Pancreas (tissue), 10 donors: ENCODE data around the gene CDHR2. TPM values are rescaled to one million over a fixed set of nuclear protein-coding genes. Genes with fewer than 3 reads are reported as not detected.

ENCODE experiments used
- ATAC-seq, 4 donors: fragments of 200-7000 bp; cut with Tn5 transposase; one replicate each; pipeline versions ENCODE4 v1.8.0 to v1.9.1; 2020; ENCODE audit warnings: mild to moderate bottlenecking in 4 of 4, moderate library complexity in 4 of 4
- DNase-seq, 6 donors: peaks; one replicate each; pipeline ENCODE4 v3.0.0-alpha.2; 2020
- FAIRE-seq: peaks from 2 replicates; lab custom pipeline; 2012; peaks lifted over from hg19 to GRCh38; lab: Jason Lieb, UNC
- H3K27ac ChIP-seq, 4 donors: fragments of 200-600 bp; sonication (generic); 1 replicate in 3 of 4; 2 replicates in 1 of 4; pipeline versions ENCODE4 v1.5.0 to v1.8.0; 2020
- H3K27me3 ChIP-seq, 4 donors: fragments of 200-600 bp; one replicate each; pipeline ENCODE4 v1.8.0; 2021
- H3K36me3 ChIP-seq, 3 donors: fragments of 200-600 bp; sonication (generic) in 1 of 3; one replicate each; pipeline versions ENCODE4 v1.5.0 to v1.8.0; 2020 to 2021
- H3K4me1 ChIP-seq, 3 donors: fragments of 200-600 bp; one replicate each; pipeline ENCODE4 v1.8.0; 2021
- H3K4me3 ChIP-seq, 4 donors: fragments of 200-600 bp; sonication (generic) in 2 of 4; one replicate each; pipeline versions ENCODE4 v1.5.0 to v1.8.0; 2020 to 2021
- H3K9me3 ChIP-seq, 4 donors: fragments of 200-600 bp; one replicate each; pipeline ENCODE4 v1.8.0; 2021
- WGBS, 2 donors: extraction: QIAGEN DNeasy Blood & Tissue Kit; methylation state at CpG; one replicate each; pipeline ENCODE4 v1.1.7; 2013; 5-methylcytosine and 5-hydroxymethylcytosine counted together
- intact Hi-C, 3 donors: fragments of 100-400 bp; cut with DNase I; formaldehyde crosslinking; loops; one replicate each; pipeline versions ENCODE4 v1.11.1 to v1.14.2; 2022
- polyA plus RNA-seq, 2 donors: library from polyadenylated mRNA; stranded (reverse); fragments of 200-250 nt; gene quantifications; one replicate each; pipeline ENCODE4 v1.2.3, GENCODE V29; 2013
- total RNA-seq, 6 donors: library from RNA; stranded (reverse); fragmentation: NEBNext Ultra II Directional in 4 of 6; extraction: Animal tissue kit (Norgen Biotek cat#: 25700) in 4 of 6; gene quantifications; one replicate each; pipeline versions ENCODE4 v1.2.1 to v1.2.4, GENCODE V29; 2021 to 2023
- TF ChIP-seq, protein P1 (sequence below), 4 donors: fragments of 200-600 bp; sonication (generic) in 3 of 4; IDR thresholded peaks; one replicate each; pipeline versions ENCODE4 v1.5.0 to v1.8.0; 2021; ENCODE audit warnings: antibody characterized with exemption in 4 of 4
- donor health status: healthy with polysubstance abuse.
- donor health status: DM: no; HTN: no; CAD: no; lungs with moderate emphysema.
- donor health status: DM: no; HTN: no; CAD: no.
- donor health status: control.
- donor health status: control.
- donor health status: Bipolar disorder and iron deficiency.
- donor health status: DM: yes; HTN: yes; CAD: no.
- donor health status: DM: no; HTN: no; CAD: no.
- donor health status: DM: no; HTN: no; CAD: no.
- donor health status: DM: yes; HTN: yes; CAD: no.

The CDHR2 gene
- total and polyA plus RNA-seq, 8 donors: 0.19 to 1.1 (median 0.26) TPM; not detected in 1

DNA sequence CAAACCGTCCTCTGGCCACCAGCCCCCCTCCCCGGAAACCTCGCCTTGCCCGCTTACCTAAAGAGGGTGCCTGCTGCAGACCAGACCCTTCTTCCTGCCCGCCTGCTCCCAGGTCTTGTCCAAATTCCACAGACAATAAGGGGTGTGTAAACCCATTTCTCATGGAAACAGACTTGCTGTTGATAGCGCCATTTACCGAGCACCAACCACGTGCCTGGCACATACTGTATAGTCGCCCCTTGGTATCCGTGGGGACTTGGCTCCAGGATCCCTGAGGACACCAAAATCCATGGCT, 25.1 kb downstream of the CDHR2 start:
- FAIRE-seq: no peak
- no peak for ATAC-seq
- WGBS, 2 donors: 25 to 38% methylated on average over 10 of the region's 10 CpGs

DNA sequence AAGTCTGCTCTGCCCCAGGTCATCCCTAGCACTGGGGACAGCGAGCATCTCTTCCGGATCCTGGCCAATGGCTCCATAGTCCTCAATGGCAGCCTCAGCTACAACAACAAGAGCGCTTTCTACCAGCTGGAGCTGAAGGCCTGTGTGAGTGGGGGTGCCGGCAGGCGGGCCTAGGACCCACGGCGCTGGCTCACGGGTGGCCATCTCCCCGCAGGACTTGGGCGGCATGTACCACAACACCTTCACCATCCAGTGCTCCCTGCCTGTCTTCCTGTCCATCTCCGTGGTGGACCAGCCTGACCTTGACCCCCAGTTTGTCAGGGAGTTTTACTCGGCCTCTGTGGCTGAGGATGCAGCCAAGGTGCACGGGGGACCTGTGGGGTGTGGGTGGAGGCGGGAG, 25.9 kb downstream of the CDHR2 start:
- FAIRE-seq (no peak), ATAC-seq (no peak), DNase-seq (no peak)
- no peaks in the 10 kb centered on the region for H3K9me3 ChIP-seq
- H3K4me3 ChIP-seq: no peak overlapping the region
- TF ChIP-seq, protein P1, sequence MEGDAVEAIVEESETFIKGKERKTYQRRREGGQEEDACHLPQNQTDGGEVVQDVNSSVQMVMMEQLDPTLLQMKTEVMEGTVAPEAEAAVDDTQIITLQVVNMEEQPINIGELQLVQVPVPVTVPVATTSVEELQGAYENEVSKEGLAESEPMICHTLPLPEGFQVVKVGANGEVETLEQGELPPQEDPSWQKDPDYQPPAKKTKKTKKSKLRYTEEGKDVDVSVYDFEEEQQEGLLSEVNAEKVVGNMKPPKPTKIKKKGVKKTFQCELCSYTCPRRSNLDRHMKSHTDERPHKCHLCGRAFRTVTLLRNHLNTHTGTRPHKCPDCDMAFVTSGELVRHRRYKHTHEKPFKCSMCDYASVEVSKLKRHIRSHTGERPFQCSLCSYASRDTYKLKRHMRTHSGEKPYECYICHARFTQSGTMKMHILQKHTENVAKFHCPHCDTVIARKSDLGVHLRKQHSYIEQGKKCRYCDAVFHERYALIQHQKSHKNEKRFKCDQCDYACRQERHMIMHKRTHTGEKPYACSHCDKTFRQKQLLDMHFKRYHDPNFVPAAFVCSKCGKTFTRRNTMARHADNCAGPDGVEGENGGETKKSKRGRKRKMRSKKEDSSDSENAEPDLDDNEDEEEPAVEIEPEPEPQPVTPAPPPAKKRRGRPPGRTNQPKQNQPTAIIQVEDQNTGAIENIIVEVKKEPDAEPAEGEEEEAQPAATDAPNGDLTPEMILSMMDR (IDR thresholded peaks at IDR 0.05): no peak
- H3K36me3 ChIP-seq: no peaks in the 10 kb centered on the region
- H3K27ac ChIP-seq: no peak overlapping the region
- intact Hi-C loops: loop anchor here in 1 of 3 donors (10.0 kb wide), 1 partner anchor 160 kb away; the partner anchor contains the start of gene CLTB
- H3K4me1 ChIP-seq: no peaks in the 10 kb centered on the region
- no peaks in the 10 kb centered on the region for H3K27me3 ChIP-seq
- WGBS, 2 donors: 67 to 70% methylated on average over 14 of the region's 14 CpGs

More for the DNA sequence above, 25.1 kb downstream of the CDHR2 start:
- H3K4me1 ChIP-seq: no peaks in the 10 kb centered on the region
- no peaks in the 10 kb centered on the region for H3K9me3 ChIP-seq
- no peaks in the 10 kb centered on the region for H3K36me3 ChIP-seq
- intact Hi-C loops: loop anchor here in 1 of 3 donors (10.0 kb wide), 1 partner anchor 159 kb away; the partner anchor contains the start of gene CLTB
- no peak overlapping the region for H3K27ac ChIP-seq
- DNase-seq: no peak
- H3K27me3 ChIP-seq: no peaks in the 10 kb centered on the region
- no peak overlapping the region for H3K4me3 ChIP-seq
- TF ChIP-seq, protein P1 (IDR thresholded peaks at IDR 0.05): peak in 2 of 4 donors; percentile 3 to 14

DNA sequence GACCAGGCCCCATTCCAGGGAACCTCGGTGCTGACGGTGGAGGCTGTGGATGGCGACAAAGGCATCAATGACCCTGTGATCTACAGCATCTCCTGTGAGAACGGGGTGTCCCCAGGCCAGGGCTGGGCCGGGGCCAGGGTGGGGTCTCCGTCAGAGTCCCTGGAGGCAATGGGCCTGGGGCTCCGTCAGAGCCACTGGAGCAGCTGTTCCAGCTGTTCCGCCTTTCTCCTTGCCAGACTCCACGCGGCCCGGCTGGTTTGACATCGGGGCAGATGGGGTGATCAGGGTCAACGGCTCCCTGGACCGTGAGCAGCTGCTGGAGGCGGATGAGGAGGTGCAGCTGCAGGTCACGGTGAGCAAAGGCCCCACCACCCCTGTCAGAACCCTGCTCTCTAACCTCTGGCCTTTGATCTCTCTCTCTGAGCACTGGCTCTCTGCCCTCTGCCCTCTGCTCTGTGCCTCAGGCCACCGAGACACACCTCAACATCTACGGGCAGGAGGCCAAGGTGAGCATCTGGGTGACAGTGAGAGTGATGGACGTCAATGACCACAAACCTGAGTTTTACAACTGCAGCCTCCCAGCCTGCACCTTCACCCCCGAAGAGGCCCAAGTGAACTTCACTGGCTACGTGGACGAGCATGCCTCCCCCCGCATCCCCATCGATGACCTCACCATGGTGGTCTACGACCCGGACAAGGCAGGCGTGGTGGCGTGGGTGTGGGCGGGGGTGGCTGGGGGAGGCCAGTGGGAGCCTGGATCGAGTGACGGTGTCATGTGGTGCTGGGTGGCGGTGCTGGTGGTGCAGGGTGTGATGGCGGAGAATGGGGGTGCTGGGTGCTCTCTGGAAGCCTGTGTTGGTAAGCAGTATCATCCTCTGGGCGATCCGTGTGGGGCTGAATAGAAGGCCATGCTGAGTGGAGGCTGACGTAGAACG, 26.6 kb downstream of the CDHR2 start:
- TF ChIP-seq, protein P1 (IDR thresholded peaks at IDR 0.05): no peak
- 74 to 83% methylated on average over 37 of the region's 37 CpGs for WGBS, 2 donors
- no peak overlapping the region for H3K4me3 ChIP-seq
- DNase-seq: peak in 1 of 6 donors; percentile 70
- no peaks in the 10 kb centered on the region for H3K27me3 ChIP-seq
- no peak overlapping the region for H3K27ac ChIP-seq
- no peak for FAIRE-seq
- intact Hi-C loops: loop anchor here in 1 of 3 donors (10.0 kb wide), 1 partner anchor 161 kb away; the partner anchor contains the start of gene CLTB
- no peaks in the 10 kb centered on the region for H3K36me3 ChIP-seq
- ATAC-seq: no peak
- no peaks in the 10 kb centered on the region for H3K4me1 ChIP-seq
- H3K9me3 ChIP-seq: no peaks in the 10 kb centered on the region

DNA sequence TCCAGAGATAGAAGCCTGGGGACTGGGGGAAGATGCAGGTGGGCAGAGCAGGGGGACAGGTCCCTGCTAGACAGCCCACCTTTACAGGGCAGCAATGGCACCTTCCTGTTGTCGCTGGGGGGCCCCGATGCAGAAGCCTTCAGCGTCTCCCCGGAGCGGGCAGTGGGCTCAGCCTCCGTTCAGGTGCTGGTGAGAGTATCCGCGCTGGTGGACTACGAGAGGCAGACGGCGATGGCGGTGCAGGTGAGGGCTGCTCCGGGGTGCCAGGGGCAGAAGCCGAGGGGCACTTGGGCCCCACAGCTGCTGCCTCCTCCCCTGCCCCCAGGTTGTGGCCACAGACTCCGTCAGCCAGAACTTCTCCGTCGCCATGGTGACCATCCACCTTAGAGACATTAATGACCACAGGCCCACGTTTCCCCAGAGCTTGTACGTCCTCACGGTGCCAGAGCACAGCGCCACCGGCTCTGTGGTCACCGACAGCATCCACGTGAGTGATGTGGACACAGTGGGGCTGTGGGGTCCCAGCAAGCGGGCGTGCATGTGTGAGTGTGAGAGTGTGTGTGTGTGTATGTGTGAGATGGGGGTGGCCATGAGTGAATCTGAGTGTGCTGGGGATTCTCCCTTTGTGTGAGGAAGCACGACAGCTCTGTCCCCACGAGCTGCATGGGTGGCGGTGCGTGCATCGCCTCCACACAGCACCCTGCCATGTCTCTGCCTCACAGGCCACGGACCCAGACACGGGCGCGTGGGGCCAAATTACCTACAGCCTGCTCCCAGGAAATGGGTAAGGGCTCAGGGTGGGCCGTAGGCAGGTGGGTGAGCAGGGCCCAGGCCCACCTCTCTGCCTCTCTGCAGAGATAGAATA, 28.4 kb downstream of the CDHR2 start:
- no peaks in the 10 kb centered on the region for H3K4me1 ChIP-seq
- H3K27ac ChIP-seq: no peak overlapping the region
- H3K4me3 ChIP-seq: no peak overlapping the region
- 85 to 90% methylated on average over 35 to 36 of the region's 36 CpGs for WGBS, 2 donors
- peak in 1 of 6 donors; percentile 67 for DNase-seq
- H3K36me3 ChIP-seq: no peaks in the 10 kb centered on the region
- H3K27me3 ChIP-seq: no peaks in the 10 kb centered on the region
- H3K9me3 ChIP-seq: no peaks in the 10 kb centered on the region
- peak in 1 of 4 donors; percentile 11 for ATAC-seq
- no peak for FAIRE-seq
- TF ChIP-seq, protein P1 (IDR thresholded peaks at IDR 0.05): no peak
- intact Hi-C loops: loop anchor here in 1 of 3 donors (10.0 kb wide), 1 partner anchor 163 kb away; the partner anchor contains the start of gene CLTB
